ENCODE measurements around the gene PPP1R9B. TPM values are rescaled to one million over a fixed set of nuclear protein-coding genes. Genes with fewer than 3 reads are reported as not detected.

PPP1R9B gene
- total RNA-seq, 1 donor from 2014 or later: 92.6 TPM

- intact Hi-C loops (cut with DNase I): no loop called here
- Histone ChIP-seq H3K27me3 (ENCODE audit: low read depth) (no peaks in the 10 kb centered on the region), H3K27ac (peak overlapping the region; percentile 64), H3K4me1 (peaks cover 25% of the 10 kb centered on the region), H3K9me3 (no peaks in the 10 kb centered on the region), H3K36me3 (no peaks in the 10 kb centered on the region), H3K4me3 (no peak overlapping the region)
- ATAC-seq (no peak), DNase-seq (no peak)
- TF ChIP-seq CTCF (IDR thresholded peaks at IDR 0.05): no peak
Measured at GRCh38 chr17:50176559-50177357, 26.3 kb upstream of the PPP1R9B start.

GRCh38 chr17:50175035-50175807 is 24.7 kb upstream of the PPP1R9B start:
- H3K27ac ChIP-seq: no peak overlapping the region
- no peak overlapping the region for H3K4me3 ChIP-seq
- no peaks in the 10 kb centered on the region for H3K9me3 ChIP-seq
- H3K4me1 ChIP-seq: peaks cover 25% of the 10 kb centered on the region
- H3K36me3 ChIP-seq: no peaks in the 10 kb centered on the region
- no peaks in the 10 kb centered on the region for H3K27me3 ChIP-seq (ENCODE audit: low read depth)
- no peak for ATAC-seq
- TF ChIP-seq CTCF (IDR thresholded peaks at IDR 0.05): no peak
- intact Hi-C loops (cut with DNase I): no loop called here
- DNase-seq: no peak

GRCh38 chr17:50174444-50174843 is 24.0 kb upstream of the PPP1R9B start:
- ATAC-seq: no peak
- H3K27ac ChIP-seq: no peak overlapping the region
- no peak for TF ChIP-seq CTCF (IDR thresholded peaks at IDR 0.05)

GRCh38 chr17:50173335-50173941 is 23.0 kb upstream of the PPP1R9B start:
- ATAC-seq (no peak), DNase-seq (no peak)
- Histone ChIP-seq H3K4me3 (no peak overlapping the region), H3K9me3 (no peaks in the 10 kb centered on the region), H3K27ac (peak overlapping the region; percentile 54), H3K27me3 (ENCODE audit: low read depth) (no peaks in the 10 kb centered on the region), H3K36me3 (no peaks in the 10 kb centered on the region), H3K4me1 (peaks cover 26% of the 10 kb centered on the region)
- TF ChIP-seq CTCF (IDR thresholded peaks at IDR 0.05): no peak
- intact Hi-C loops (cut with DNase I): no loop called here

More at GRCh38 chr17:50174444-50174843, 24.0 kb upstream of the PPP1R9B start:
- Histone ChIP-seq H3K27me3 (ENCODE audit: low read depth) (no peaks in the 10 kb centered on the region), H3K9me3 (no peaks in the 10 kb centered on the region), H3K4me1 (peaks cover 25% of the 10 kb centered on the region), H3K4me3 (no peak overlapping the region), H3K36me3 (no peaks in the 10 kb centered on the region)
- no peak for DNase-seq
- intact Hi-C loops (cut with DNase I): no loop called here

- no peak overlapping the region for H3K4me3 ChIP-seq
- no peak for TF ChIP-seq CTCF (IDR thresholded peaks at IDR 0.05)
- DNase-seq (no peak), ATAC-seq (no peak)
- H3K4me1 ChIP-seq: peaks cover 21% of the 10 kb centered on the region
- peak overlapping the region; percentile 54 for H3K27ac ChIP-seq
- no peaks in the 10 kb centered on the region for H3K27me3 ChIP-seq (ENCODE audit: low read depth)
- no peaks in the 10 kb centered on the region for H3K36me3 ChIP-seq
- no peaks in the 10 kb centered on the region for H3K9me3 ChIP-seq
- intact Hi-C loops (cut with DNase I): no loop called here
Measured at GRCh38 chr17:50172936-50173334, 22.5 kb upstream of the PPP1R9B start.
